GM08714 (cell line): ENCODE measurements around the gene PPP1R10.

ENCODE experiments used
- H3K4me3 ChIP-seq: fragments of 200-500 bp; sonication (Bioruptor generic); 2 replicates; pipeline ENCODE4 v1.5.1; 2014; ENCODE audit warnings: mild to moderate bottlenecking, low read length, inconsistent platforms
- ZNF274 ChIP-seq: IDR thresholded peaks from 2 replicates; pipeline ENCODE4 v1.6.1; 2012; ENCODE audit warnings: mild to moderate bottlenecking, low read depth, low read length

PPP1R10 gene

GRCh38 chr6:30568245-30568644 is 48.8 kb downstream of the PPP1R10 start:
- H3K4me3 ChIP-seq: no peak overlapping the region
- no peak for TF ChIP-seq ZNF274

GRCh38 chr6:30565772-30566171 is 51.3 kb downstream of the PPP1R10 start:
- no peak for TF ChIP-seq ZNF274
- no peak overlapping the region for H3K4me3 ChIP-seq

DNA sequence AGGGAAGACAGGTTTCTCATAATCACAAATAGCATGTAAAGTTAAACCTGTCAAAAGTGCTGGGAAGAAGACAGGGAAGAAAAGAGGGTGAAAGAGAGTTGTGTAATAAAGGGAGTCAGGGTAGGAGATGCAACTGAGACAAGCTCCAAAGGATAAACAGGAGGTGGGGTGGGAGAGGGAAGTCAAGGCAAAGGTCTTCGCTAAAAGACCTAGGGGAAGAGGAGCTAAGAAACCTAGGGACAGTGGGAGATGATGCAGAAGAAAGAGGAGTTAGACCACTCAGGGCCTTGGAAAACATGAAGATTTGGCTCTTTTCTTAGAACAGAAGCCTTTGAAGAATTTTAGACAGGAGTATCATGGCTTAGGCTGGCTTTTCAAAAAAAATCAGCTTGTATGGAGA is 52.9 kb downstream of the PPP1R10 start:
- H3K4me3 ChIP-seq: no peak overlapping the region
- TF ChIP-seq ZNF274: no peak

- no peak overlapping the region for H3K4me3 ChIP-seq
- no peak for TF ChIP-seq ZNF274
Observed at GRCh38 chr6:30562470-30563425, 54.3 kb downstream of the PPP1R10 start.

DNA sequence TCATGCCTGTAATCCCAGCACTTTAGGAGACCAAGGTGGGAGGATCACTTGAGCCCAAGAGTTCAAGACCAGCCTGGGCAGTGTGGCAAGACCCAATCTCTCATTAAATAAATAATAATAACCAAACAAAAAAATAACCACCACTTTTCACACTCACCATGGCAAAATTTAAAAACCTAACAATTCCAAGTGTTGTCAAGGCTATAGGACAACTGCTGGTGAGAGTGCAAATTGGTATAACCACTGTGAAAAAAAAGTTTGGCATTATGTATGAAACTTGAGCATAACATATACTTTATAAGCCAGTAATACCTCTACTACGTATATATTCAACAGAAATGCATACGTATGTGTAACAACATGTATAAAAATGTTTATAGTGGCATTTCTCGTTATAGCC is 56.1 kb downstream of the PPP1R10 start:
- no peak for TF ChIP-seq ZNF274
- H3K4me3 ChIP-seq: no peak overlapping the region

DNA sequence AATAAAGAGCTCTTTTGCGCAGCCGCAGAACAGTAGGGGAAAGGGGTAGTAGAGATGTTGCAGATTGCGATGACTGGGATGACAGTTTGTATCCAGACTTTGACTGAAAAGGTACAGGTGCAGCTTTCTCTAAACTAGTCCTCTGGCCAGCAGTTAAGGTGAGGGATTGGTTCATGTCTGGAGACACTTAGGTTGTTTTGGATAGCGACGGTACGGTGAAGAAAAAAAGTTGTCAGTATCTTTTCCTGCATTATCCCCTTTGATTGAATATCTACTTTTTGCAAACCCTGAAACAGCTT is 59.4 kb downstream of the PPP1R10 start:
- no peak for TF ChIP-seq ZNF274
- peak overlapping the region; percentile 92 for H3K4me3 ChIP-seq

DNA sequence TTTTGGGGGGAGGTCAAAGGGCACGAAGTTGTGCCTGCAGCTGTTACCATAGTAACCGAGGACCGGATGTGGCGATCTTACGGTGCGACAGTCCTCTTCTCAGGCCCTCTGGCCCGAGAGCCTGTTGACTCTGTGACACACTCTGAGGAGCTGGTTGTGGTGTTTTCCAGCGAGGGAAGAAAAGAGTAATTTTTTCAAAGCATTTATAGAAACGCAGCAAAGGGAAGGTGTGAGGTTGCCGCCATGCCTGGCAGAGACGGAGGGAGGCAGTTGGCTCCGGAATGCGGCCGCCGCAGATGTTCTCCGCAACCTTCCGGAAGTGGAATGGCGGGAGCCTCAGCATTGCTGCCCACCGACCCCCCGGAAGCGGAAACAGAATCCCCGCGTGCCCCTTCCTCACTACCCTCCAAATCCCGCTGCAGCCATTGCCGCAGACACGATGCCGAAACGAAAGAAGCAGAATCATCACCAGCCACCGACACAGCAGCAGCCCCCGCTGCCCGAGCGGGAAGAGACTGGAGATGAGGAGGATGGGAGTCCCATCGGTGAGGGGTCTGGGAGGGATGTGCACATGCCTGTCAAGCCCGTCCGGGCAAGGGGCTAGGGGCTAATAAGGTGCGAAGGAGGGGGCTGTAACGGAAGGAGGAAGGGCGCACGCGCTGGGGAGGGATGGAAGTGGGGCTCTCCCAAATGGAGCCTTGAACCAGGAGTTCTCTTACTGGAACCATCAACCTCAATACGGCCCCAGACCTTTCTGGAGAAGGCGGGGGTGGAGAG is 59.9 kb downstream of the PPP1R10 start, which contains the start of gene PRR3:
PRR3 (plus strand) TSS at position 390 of the 777 bp plus-strand sequence; CDS start at position 440, 50 bp downstream.
- peak within 1 kb of the TSS; percentile 92 for H3K4me3 ChIP-seq
- TF ChIP-seq ZNF274: no peak

DNA sequence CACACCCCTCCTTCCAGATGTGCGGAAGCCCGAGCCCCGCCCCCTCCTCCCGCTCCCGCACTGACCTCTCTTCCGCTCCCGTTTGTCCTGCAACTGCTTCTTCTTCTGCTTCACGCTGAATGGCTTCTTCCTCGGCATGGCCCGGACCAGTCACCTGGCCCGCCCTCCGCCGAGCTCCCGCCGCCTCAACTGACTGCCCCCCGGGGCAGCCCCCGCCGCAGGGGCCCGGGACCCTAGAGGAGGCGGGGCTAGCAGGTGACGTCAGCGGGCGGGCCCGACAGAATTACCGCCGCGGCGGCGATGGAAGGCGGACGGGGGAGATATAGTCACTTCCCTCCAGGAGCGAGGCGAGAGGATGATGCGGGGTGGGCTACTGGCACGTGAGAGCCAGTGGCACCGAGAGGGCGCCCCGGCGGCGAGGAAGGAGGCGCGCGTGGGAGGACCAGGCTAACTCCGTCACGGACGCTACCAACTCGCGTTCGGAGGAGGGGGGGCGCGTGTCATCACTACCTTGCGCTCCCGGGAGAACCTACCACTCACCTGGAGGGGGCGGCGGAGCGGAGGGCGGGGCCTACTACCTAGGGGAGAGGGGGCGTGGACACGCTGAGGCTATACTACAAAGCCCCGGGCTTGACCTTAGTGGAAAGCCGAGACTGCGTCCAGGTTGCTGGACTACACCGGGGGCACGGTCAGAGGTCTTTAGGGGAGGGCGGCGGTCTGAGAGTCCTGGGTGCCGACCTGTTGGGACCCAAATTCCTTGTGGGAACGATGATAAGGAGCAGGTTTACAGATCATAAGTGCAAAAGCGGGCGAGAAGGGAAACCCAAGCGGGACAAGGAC is 60.8 kb downstream of the PPP1R10 start, which contains the start of gene GNL1:
GNL1 (minus strand) TSS at position 424 of the 840 bp plus-strand sequence; CDS start at position 138, 286 bp downstream.
- H3K4me3 ChIP-seq: peak within 1 kb of the TSS; percentile 92
- TF ChIP-seq ZNF274: no peak

DNA sequence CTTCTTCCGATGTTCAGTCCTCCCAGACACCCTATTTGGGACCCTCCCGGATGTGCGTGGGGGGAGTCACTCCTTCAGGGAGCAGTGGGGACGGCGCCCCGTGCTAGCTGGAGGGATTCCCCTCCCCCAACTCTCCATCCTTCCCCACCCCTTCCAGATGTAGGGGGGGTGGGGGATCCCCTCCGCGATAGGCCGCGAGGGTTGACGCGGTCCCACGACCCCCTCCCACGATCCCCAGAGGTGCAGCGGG is 61.3 kb downstream of the PPP1R10 start:
- H3K4me3 ChIP-seq: peak overlapping the region; percentile 92

GRCh38 chr6:30554962-30555815 is 61.9 kb downstream of the PPP1R10 start:
- TF ChIP-seq ZNF274: no peak
- H3K4me3 ChIP-seq: peak overlapping the region; percentile 92

More for the DNA sequence above, 61.3 kb downstream of the PPP1R10 start:
- no peak for TF ChIP-seq ZNF274

- H3K4me3 ChIP-seq: no peak overlapping the region
- no peak for TF ChIP-seq ZNF274
Observed at GRCh38 chr6:30554404-30554803, 62.6 kb downstream of the PPP1R10 start.
